Erythroblast (primary cell): ENCODE measurements around the gene PLLP.

Experiments used
- GATA1 ChIP-seq: IDR thresholded peaks from 2 replicates; pipeline ENCODE4 v1.6.1; 2011; ENCODE audit warnings: low read depth, mild to moderate bottlenecking, control low read depth, low read length, moderate library complexity
- POLR2A ChIP-seq: IDR thresholded peaks from 2 replicates; pipeline ENCODE4 v1.6.1; 2011; ENCODE audit warnings: mild to moderate bottlenecking, low read length

GRCh38 chr16:57253466-57253865 is 31.0 kb downstream of the PLLP start:
- no peak for TF ChIP-seq POLR2A
- TF ChIP-seq GATA1 = no peak
